GM12873 (cell line): ENCODE data around the gene STEAP3.

Experiments
- CTCF ChIP-seq: IDR thresholded peaks from 2 replicates; pipeline ENCODE4 v1.5.1; 2012; ENCODE audit warnings: low read depth, mild to moderate bottlenecking, moderate library complexity, low read length, control low read depth; ENCODE audit not compliant: insufficient read depth; ENCODE audit errors: missing control alignments

STEAP3 gene

GRCh38 chr2:119254601-119255080 is 31.0 kb downstream of the STEAP3 start:
- no peak for TF ChIP-seq CTCF

GRCh38 chr2:119255760-119256581 is 32.3 kb downstream of the STEAP3 start:
- TF ChIP-seq CTCF, result no peak

- no peak for TF ChIP-seq CTCF
These were observed 32.9 kb downstream of the STEAP3 start for GRCh38 chr2:119256582-119256921.

- no peak for TF ChIP-seq CTCF
These were observed 33.6 kb downstream of the STEAP3 start for GRCh38 chr2:119257198-119257597.

- TF ChIP-seq CTCF, result no peak
These were observed 35.7 kb downstream of the STEAP3 start for GRCh38 chr2:119259296-119259860.

GRCh38 chr2:119260646-119261492 is 37.2 kb downstream of the STEAP3 start:
- no peak for TF ChIP-seq CTCF
